GM12892 (cell line): ENCODE results near the gene ZNF286A.
"Not testable (repeated sequence)": the region's sequence is repeated elsewhere in the genome, so short reads cannot be mapped to it uniquely, and the experiment has no call there.

Experiments
- POLR2AphosphoS5 ChIP-seq: IDR thresholded peaks from 2 replicates; pipeline ENCODE4 v1.6.1; 2011; ENCODE audit warnings: low read depth, low read length, control low read depth
- TAF1 ChIP-seq: IDR thresholded peaks from 2 replicates; pipeline ENCODE4 v1.6.1; 2011; ENCODE audit warnings: low read depth, mild to moderate bottlenecking, control low read depth, low read length, borderline replicate concordance

DNA sequence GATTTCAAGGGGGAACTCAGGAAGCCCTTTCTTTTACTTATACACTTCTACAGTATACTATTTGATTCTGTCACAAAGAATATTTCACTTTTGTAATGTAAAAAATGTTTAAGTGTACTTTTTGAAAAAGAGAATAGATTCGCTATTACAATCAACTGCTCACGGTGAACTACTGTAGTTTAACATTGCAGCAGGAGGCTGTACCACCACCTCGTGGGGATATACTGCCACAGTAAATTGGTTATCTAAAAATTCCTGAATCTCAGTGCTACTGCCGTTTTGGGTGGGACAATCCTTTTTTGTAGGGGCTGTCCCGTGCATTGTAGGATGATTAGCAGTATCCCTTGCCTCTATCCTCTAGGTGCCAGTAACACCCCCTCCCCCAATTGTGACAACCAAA is 30.0 kb upstream of the ZNF286A start:
- not testable (repeated sequence) for TF ChIP-seq POLR2AphosphoS5, TAF1
